HG03575 (cell line): ENCODE measurements around the gene SCYGR2.

Experiments used
- ATAC-seq: cut with Tn5 transposase; IDR thresholded peaks from one replicate; pipeline ENCODE4 v1.9.1; 2021; ENCODE audit not compliant: unreplicated experiment, insufficient number of reproducible peaks, low FRiP score; ENCODE audit errors: extremely low read depth

Gene SCYGR2

GRCh38 chr2:227643990-227644551 lies 45.4 kb downstream of the SCYGR2 start:
- no peak for ATAC-seq
